H1 (cell line): ENCODE measurements around the gene SNRPA1. TPM values are rescaled to one million over a fixed set of nuclear protein-coding genes. Genes with fewer than 3 reads are reported as not detected.

ENCODE experiments used
- BCL11A ChIP-seq, 2 experiments: IDR thresholded peaks; one replicate each; pipeline ENCODE4 v1.6.1; 2011; ENCODE audit warnings: low read depth in 2 of 2, low read length in 2 of 2, mild to moderate bottlenecking in 2 of 2
- CHD7 ChIP-seq: fragments of 300-600 bp; sonication (generic); IDR thresholded peaks from 2 replicates; pipeline ENCODE4 v1.7.1; 2012; ENCODE audit warnings: low read length, moderate library complexity, mild to moderate bottlenecking, inconsistent platforms; ENCODE audit not compliant: insufficient replicate concordance
- CREB1 ChIP-seq: IDR thresholded peaks from 2 replicates; pipeline ENCODE4 v1.6.1; 2012; ENCODE audit warnings: inconsistent platforms
- TCF12 ChIP-seq: IDR thresholded peaks from 2 replicates; pipeline ENCODE4 v1.6.1; 2011; ENCODE audit warnings: low read depth, mild to moderate bottlenecking, low read length
- polyA plus RNA-seq, 7 experiments: library from polyadenylated mRNA; depleted of rRNA in 3 of 7; stranded (reverse) in 5 of 7; unstranded in 2 of 7; fragments of >200 nt in 5 of 7; fragments of 200-250 nt in 2 of 7; gene quantifications; 1 replicate in 5 of 7; 2 replicates in 1 of 7; 4 replicates in 1 of 7; pipeline versions ENCODE4 v1.2.1 to v1.2.3, GENCODE V29; 2011 to 2013; ENCODE audit warnings: missing spikeins in 2 of 7, mixed read lengths in 2 of 7
- total RNA-seq: library from RNA; stranded (reverse); fragmentation: NEBNext Ultra II Directional; extraction: Animal tissue kit (Norgen Biotek cat#: 25700); gene quantifications from 2 replicates; pipeline ENCODE4 v1.2.1, GENCODE V29; 2021

The SNRPA1 gene
- total and polyA plus RNA-seq, 2 of the 8 experiments (the other 6 are each of a cell fraction or from before 2014, with no cell fraction given), result 140 to 221 TPM

DNA sequence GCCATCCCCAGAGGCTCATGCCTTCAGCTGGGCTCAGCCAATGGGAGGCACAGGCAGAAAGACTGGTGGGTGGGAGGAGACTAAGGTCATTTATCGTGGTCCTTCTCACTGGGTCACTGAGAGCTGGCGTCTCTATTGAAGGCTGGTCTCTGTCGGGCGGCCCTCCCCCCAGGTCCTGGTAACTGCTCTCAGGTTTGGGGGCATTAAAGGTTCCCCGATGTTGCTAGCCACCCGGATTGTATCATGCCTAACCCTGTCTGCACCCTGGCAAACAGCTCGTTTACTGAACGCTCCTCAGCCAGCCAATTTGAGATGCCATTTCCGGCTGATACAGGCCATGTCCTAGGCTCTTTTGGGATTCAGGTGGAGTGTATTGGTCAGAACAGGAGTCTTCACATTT lies 28.3 kb downstream of the SNRPA1 start (continued):
- TF ChIP-seq CHD7 (no peak), TCF12 (no peak), CREB1 (no peak), BCL11A (IDR thresholded peaks at IDR 0.05; ENCODE audit: low read depth in 2 of 2, low read length in 2 of 2) (no peak)
